ENCODE data around the gene MREG.

The MREG gene, protein sequence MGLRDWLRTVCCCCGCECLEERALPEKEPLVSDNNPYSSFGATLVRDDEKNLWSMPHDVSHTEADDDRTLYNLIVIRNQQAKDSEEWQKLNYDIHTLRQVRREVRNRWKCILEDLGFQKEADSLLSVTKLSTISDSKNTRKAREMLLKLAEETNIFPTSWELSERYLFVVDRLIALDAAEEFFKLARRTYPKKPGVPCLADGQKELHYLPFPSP

DNA sequence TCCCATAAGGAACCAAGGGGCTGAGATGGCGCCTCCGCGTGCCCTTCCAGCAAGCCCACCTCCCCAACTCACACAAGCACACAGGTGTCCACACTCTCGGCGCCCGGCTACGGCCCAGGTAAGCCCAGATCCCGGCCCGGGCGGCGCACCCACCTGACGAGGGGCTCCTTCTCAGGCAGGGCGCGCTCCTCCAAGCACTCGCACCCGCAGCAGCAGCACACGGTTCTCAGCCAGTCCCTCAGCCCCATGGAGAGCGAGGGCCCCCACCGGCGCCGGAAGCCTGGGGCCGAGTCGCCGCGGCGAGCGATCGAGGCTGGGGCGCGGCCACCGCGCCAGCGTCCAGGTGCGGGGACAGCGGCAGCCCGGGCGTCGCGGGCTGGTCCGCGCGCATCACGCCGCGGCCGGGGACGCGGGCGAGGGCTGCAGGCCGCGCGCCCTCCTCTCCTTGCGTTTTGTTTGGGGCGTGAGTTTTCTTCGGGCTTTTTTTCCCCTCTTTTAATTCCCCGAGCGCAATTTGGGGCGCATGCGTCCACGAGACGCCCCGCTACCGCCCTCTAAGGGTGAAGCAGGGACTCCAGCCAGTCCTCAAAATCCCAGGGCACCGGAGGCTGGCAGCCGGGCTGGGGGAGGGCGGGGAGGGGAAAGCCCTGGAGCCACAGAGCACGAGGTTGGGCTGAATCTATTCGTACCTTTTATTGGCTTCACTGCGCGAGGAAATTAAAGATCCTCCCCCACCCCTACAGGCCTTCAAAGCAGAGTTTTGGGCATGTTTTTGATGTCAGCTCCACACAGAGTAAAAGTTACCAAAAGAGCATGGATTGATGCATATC is at the start of gene MREG:
TSS of gene MREG (minus strand) at position 472 of the 830 bp plus-strand sequence. CDS start at position 248, 224 bp downstream.
- DNase-seq (ENCODE audit: low read depth in 3 of 3): peak; percentile 72 to 89 (median 76)

DNA sequence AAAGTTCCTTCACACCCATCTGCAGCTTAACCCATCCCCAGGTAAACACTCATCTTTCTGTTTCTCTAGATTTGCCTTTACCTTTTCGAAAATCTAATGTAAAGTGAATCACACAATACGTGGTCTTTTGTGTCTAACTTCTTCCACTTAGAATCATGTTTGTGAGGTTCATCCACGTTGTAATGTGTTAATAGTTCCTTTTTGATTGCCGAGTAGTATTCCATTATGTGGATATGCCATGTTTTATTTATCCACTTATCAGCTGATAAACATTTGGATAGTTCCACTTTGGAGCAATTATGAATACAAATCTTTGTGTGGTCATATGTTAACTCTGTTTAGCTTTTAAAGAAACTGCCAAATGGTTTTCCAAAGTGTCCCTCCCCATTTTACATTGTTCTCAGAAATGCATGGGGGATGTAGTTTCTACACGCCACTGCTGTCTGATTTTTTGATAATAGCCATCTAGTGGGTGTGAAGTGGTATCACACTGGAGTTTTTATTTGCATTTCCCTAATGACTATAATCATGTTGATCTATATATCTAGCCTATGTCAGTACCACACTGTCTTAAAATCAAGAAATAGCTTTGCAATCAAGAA is 46.0 kb upstream of the MREG start:
- DNase-seq (ENCODE audit: low read depth in 3 of 3): no peak

- peak in 2 of 3 donors; percentile 12 to 31 for DNase-seq (ENCODE audit: low read depth in 3 of 3)
These were observed 44.4 kb upstream of the MREG start for GRCh38 chr2:216057688-216058193.

DNA sequence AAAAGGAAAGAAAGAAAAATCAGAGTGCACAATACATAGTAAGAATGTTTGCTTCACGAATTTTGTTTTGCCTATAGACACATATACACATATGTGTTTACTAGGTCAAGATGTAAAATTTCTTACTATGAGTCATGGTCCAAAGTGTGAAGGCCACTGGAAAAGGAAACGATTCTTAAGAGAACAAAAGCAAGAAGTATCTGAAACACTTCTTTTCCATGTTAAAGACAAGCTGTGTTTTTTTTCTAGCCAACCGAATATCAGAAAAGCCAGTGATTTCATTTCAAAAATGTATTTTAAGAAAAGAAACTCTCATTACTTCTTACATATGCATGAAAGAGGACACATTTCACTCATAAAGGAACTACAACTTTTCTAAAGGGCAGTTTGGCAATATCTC is 43.4 kb upstream of the MREG start:
- DNase-seq (ENCODE audit: low read depth in 3 of 3): no peak

DNA sequence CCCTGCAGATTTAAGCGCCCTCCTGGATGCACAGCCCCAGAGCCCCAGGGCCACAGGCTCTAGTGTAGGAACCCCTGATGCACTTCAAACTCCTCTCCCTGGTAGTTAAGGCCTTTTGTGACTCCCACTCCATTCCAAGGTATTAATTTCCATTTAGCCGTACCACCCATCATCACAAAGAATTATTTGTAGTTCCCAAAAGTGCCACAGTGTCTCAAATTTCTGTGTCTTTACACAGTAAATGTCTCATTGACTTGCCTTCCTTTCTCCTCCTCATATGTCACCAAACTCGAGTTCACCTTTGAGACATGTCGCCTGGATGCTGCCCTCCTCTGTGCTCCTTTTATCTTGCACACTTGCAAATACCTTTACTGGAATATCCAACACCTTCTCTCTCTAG is 42.3 kb upstream of the MREG start:
- DNase-seq (ENCODE audit: low read depth in 3 of 3): no peak

DNA sequence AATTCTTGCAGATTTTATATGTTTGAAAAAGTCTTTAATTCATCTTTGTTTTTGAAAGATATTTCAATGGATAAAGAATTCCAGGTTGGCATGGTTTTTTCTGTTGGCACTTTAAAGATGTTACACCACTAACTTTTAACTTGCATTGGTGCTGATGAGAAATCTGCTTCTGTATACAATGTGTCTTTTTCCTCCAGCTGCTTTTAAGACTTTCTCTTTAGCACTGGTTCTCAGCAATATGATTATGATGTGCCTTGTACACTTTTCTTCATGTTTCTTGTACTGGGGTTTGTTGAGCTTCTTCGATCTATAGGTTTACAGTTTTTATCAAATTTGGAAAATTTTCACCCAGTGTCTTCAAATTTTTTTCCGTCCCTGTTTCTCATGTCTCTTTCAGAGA is 39.1 kb upstream of the MREG start:
- no peak for DNase-seq (ENCODE audit: low read depth in 3 of 3)

DNA sequence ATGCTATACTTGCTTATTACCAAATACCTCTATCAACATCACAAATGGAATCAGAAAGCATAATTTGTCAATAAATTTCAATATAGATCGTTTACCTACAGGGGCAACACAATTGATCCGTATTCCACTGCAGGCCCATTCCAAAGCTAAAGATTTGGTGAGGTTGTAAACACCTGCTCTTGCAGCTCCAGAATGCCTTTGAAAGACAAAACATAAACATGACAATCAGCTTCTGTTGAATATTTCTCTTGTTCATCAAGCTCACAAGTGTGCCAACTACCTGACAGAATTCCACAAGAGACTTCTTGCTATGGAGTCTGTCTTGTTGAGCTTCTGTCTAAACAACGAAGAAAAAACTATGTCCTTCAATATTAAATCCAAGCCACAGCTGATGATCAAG is 38.0 kb upstream of the MREG start:
- no peak for DNase-seq (ENCODE audit: low read depth in 3 of 3)

DNA sequence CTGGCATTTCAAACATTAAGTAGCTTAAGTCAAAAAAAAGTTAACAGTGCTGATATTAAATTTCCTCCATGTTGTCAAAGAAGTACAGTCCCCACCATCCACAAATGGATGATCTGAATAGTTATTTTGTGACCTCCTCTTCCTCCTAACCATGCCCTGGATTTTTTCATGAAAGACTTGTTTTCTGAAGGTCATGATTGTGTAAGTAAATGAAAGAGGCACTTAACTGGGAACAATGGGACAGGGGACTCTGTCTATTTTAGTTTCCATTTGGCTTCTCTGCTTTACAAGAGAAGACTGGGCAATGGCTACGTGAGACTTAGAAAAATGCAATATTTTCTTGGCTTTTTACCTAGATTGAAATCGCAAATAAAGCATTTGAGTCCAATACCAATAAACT is 36.1 kb upstream of the MREG start:
- no peak for DNase-seq (ENCODE audit: low read depth in 3 of 3)

DNA sequence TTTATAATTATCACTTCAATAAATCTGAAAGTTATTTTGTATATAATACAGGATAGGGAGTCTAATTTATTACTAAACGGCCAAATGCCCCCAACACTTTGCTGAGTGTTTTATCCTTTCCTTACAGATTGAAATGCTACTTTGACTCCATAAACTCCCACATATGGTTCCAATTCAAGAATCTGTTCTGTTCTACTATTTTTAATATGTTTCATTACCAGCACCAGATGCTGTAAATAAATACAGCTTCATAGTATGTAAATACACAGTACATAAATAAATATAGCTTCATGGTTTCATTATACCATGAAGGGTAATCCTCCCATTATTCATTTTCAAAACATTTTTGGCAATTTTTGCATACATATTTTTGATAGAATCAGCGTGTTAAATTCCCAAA is 34.0 kb upstream of the MREG start:
- no peak for DNase-seq (ENCODE audit: low read depth in 3 of 3)

GRCh38 chr2:216044883-216045486 is 31.6 kb upstream of the MREG start:
- no peak for DNase-seq (ENCODE audit: low read depth in 3 of 3)

- DNase-seq (ENCODE audit: low read depth in 3 of 3): no peak
These were observed 30.6 kb upstream of the MREG start for GRCh38 chr2:216043949-216044348.

- no peak for DNase-seq (ENCODE audit: low read depth in 3 of 3)
These were observed 28.1 kb upstream of the MREG start for GRCh38 chr2:216041438-216041837.

DNA sequence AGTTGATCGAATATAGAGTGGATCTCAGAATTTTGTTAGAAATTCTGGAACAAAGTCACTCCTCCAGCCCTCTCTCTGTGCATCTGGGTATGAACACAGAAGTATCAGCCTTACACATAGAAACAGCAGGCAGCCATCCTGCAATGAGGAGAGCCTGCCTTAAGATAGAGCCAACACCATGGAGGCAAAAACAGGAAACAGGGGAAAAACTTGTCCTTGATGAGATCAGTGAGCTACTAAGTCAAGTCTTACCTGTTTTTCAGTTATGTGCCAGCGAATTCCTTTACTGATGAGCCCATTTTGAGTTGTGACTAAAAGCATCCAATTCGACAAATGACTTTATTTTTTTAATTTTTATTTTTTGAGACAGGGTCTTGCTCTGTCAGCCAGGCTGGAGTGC is 26.6 kb upstream of the MREG start:
- no peak for DNase-seq (ENCODE audit: low read depth in 3 of 3)

GRCh38 chr2:216034065-216034464 is 20.7 kb upstream of the MREG start:
- peak; percentile 65 to 81 (median 72) for DNase-seq (ENCODE audit: low read depth in 3 of 3)

GRCh38 chr2:216033403-216033802 is 20.1 kb upstream of the MREG start:
- DNase-seq (ENCODE audit: low read depth in 3 of 3): no peak

- DNase-seq (ENCODE audit: low read depth in 3 of 3): no peak
These were observed 18.8 kb upstream of the MREG start for GRCh38 chr2:216031960-216032689.

GRCh38 chr2:216030216-216030615 is 16.9 kb upstream of the MREG start:
- no peak for DNase-seq (ENCODE audit: low read depth in 3 of 3)

DNA sequence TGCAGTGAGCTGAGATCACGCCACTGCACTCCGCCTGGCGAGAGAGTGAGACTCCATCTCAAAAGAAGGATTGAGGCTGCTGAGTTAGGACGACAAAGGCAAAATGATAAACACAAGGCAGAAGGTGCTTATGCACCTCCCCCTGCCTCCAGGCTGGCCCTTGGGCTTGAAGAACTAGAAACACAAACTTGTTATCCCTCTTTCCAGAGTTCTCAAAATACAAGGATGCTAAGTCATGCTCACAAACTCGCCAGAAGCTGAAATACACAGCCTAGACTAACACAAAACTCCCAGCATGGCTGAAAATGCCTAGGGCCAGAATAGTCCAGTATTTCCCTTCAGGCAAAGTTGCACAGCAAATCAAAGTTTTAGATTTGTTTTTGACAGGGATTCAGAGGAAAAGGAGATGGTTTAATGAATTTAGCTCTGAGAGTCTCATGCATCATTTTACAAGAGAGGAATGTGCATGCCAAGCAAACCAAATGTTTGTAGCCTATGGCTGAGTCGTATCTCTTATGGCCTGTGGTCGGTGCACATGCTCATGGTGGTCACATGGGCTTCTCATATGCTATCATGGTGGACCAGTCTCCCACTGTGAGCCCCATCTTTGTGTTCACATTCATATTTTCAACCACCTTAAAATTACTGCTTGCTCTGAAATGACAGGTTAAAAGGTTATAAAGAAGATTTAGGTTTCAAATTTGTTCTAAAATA is 16.2 kb upstream of the MREG start:
- DNase-seq (ENCODE audit: low read depth in 3 of 3): no peak

- DNase-seq (ENCODE audit: low read depth in 3 of 3): no peak
These were observed 11.5 kb upstream of the MREG start for GRCh38 chr2:216024779-216025336.

DNA sequence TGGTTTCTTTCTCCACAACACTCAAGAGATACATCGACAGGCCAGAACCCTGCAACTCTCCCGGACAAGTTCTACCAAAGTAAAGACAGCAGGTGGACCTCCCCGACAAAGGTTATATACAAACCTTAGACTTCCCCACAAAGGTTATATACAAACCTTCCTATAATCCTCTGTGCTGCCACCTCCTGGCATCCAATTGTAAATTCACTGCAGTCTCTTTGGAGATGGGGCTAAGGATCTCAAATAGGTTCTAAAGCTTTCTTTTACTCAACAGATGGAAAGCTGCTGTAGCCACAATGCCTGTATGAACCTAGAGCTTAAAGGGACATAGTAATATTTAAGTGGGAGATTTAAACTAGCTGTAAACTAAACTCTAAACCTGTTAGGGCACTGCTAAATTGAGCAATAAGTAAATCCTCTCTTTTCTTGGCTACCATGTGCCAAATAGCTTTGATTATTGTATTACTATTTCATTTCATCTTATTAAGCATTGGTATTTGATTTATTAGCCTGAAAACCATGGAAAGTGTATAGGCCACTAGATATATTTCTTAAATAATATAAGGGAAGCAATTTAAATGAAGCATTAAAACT is 9.8 kb upstream of the MREG start:
- DNase-seq (ENCODE audit: low read depth in 3 of 3): no peak

Data from stimulated activated CD4-positive, alpha-beta T cell treated with anti-CD3 and anti-CD28 coated beads, TNF-alpha, amount 100 ng/mL, for 48 hours (primary cell).